GM18526 (cell line): ENCODE results near the gene LRP5.

ENCODE experiments used
- POLR2A ChIP-seq: IDR thresholded peaks from 3 replicates; pipeline ENCODE4 v1.6.1; 2011; ENCODE audit not compliant: insufficient read length; ENCODE audit errors: extremely low read depth

The LRP5 gene

GRCh38 chr11:68411501-68411991 is 99.2 kb downstream of the LRP5 start:
- no peak for TF ChIP-seq POLR2A

GRCh38 chr11:68412593-68413475 is 100.4 kb downstream of the LRP5 start:
- TF ChIP-seq POLR2A, result no peak

GRCh38 chr11:68413591-68413999 is 101.2 kb downstream of the LRP5 start:
- no peak for TF ChIP-seq POLR2A

- TF ChIP-seq POLR2A, result no peak
These were observed 102.3 kb downstream of the LRP5 start for GRCh38 chr11:68414496-68415221.

GRCh38 chr11:68416070-68416578 is 103.7 kb downstream of the LRP5 start:
- no peak for TF ChIP-seq POLR2A

- TF ChIP-seq POLR2A, result no peak
These were observed 106.3 kb downstream of the LRP5 start for GRCh38 chr11:68418648-68419047.

- TF ChIP-seq POLR2A, result no peak
These were observed 107.8 kb downstream of the LRP5 start for GRCh38 chr11:68420171-68420570.

- no peak for TF ChIP-seq POLR2A
These were observed 111.1 kb downstream of the LRP5 start for GRCh38 chr11:68423481-68423880.

- TF ChIP-seq POLR2A, result no peak
These were observed 111.8 kb downstream of the LRP5 start for GRCh38 chr11:68424101-68424632.

- no peak for TF ChIP-seq POLR2A
These were observed 112.8 kb downstream of the LRP5 start for GRCh38 chr11:68424981-68425865.

- TF ChIP-seq POLR2A, result no peak
These were observed 113.5 kb downstream of the LRP5 start for GRCh38 chr11:68425866-68426380.

GRCh38 chr11:68429661-68430060 is 117.3 kb downstream of the LRP5 start:
- no peak for TF ChIP-seq POLR2A

GRCh38 chr11:68430384-68430783 is 118.0 kb downstream of the LRP5 start:
- TF ChIP-seq POLR2A, result no peak

GRCh38 chr11:68430801-68431200 is 118.4 kb downstream of the LRP5 start:
- no peak for TF ChIP-seq POLR2A
